ENCODE results near the gene TEX48.

Gene TEX48

DNA sequence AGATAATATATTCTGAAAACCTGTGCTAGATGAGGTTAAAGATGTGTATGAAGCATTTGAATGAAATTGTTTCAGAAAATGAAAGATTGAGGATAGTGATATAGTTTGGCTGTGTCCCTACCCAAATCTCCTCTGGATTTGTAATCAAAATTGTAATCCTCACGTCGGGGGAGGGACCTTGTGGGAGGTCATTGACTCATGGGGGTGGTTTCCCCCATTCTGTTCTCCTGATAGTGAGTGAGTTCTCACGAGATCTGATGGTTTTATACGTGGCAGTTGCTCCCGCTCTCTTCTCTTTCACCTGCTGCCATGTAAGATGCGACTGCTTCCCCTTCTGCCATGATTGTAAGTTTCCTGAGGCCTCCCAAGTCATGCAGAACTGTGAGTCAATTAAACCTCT is 2.0 kb upstream of the TEX48 start:
- CTCF ChIA-PET: no interaction called here
- H3K27ac ChIP-seq: no peak overlapping the region
- POLR2A ChIA-PET (ENCODE audit: low non-redundant PET): no interaction called here
- DNase-seq (ENCODE audit: low spot score): no peak
- TF ChIP-seq, protein P1, sequence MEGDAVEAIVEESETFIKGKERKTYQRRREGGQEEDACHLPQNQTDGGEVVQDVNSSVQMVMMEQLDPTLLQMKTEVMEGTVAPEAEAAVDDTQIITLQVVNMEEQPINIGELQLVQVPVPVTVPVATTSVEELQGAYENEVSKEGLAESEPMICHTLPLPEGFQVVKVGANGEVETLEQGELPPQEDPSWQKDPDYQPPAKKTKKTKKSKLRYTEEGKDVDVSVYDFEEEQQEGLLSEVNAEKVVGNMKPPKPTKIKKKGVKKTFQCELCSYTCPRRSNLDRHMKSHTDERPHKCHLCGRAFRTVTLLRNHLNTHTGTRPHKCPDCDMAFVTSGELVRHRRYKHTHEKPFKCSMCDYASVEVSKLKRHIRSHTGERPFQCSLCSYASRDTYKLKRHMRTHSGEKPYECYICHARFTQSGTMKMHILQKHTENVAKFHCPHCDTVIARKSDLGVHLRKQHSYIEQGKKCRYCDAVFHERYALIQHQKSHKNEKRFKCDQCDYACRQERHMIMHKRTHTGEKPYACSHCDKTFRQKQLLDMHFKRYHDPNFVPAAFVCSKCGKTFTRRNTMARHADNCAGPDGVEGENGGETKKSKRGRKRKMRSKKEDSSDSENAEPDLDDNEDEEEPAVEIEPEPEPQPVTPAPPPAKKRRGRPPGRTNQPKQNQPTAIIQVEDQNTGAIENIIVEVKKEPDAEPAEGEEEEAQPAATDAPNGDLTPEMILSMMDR (conservative IDR thresholded peaks at IDR 0.05; ENCODE audit: low read depth): no peak

DNA sequence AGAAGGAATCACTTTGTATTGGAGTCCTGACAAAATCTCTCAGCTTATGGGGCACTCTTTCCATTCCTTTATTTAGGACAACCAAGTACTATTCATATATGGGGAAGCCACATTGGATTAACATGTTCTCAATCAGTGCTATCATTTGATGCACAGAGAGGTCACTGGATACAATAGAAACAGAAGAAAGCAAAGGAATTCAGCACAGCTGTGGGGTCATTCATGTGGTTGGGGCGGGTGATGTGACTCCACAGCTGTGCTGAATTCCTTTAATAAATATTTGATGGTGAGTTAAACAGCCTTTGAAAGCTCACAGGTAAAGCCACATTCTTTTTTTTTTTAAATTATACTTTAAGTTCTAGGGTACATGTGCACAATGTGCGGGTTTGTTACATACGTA is 854 bp upstream of the TEX48 start:
- H3K27ac ChIP-seq: no peak overlapping the region
- DNase-seq (ENCODE audit: low spot score): no peak
- POLR2A ChIA-PET (ENCODE audit: low non-redundant PET): no interaction called here
- CTCF ChIA-PET: interaction anchor here (0.5 to 2.5 kb wide), 6 partner anchors 9 to 370 kb away, joined by 3 to 19 read pairs (median 4); no protein-coding TSS in a partner anchor
- TF ChIP-seq, protein P1 (conservative IDR thresholded peaks at IDR 0.05; ENCODE audit: low read depth): no peak

DNA sequence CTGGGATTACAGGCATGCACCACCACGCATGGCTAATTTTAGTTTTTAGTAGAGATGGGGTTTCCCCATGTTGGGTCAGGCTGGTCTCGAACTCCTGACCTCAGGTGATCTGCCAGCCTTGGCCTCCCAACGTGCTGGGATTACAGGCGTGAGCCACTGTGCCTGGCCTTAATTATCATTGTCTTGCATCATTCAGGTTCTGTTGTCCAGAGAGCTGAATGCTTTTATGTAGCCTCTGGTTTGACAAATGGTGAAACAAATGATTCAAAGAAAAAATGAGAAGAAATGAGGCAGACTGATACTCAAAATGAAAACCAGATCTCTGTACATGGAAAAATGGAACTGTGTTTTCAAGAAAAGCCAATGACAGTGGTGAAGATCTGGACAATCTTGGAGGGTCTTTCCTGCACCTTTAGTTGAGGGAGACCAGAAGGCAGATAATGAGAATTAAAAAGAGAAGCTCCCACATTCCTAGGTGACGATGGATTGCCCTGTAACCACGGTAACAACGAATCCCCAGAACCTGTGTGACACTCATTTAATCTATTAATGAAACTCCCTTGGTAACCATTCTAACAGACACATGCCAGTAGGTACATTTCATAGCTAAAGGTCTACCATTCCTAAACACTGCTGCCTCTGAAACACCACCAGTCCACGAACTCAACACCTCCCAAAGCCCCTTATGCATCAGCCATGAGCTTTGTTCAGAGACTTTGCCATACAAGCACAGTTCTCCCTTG is 1.6 kb downstream of the TEX48 start:
- CTCF ChIA-PET: interaction anchor here (0.5 to 2.7 kb wide), 33 partner anchors 11 to 397 kb away, joined by 3 to 29 read pairs (median 3); no protein-coding TSS in a partner anchor
- POLR2A ChIA-PET (ENCODE audit: low non-redundant PET): no interaction called here
- no peak for DNase-seq (ENCODE audit: low spot score)
- TF ChIP-seq, protein P1 (conservative IDR thresholded peaks at IDR 0.05; ENCODE audit: low read depth): no peak
- H3K27ac ChIP-seq: no peak overlapping the region

DNA sequence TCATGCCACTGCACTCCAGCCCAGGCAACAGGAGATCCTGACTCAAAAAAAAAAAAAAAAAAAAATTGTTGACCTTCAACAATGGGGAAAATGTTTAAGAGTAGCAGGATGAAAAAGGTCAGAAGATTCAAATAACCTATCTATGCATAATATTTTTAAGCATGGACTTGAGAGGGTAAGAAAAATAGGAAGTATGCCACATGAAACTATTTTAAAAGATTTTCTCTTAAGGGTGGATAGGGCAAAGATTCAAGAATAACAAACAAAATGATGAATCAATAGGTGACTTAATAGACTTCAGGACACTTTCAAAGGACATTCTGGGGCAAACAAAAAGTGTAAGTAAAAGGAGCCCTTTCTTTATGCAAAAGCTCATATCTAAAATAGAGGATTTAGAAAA is 3.2 kb downstream of the TEX48 start:
- DNase-seq (ENCODE audit: low spot score): no peak
- no peak overlapping the region for H3K27ac ChIP-seq
- TF ChIP-seq, protein P1 (conservative IDR thresholded peaks at IDR 0.05; ENCODE audit: low read depth): no peak
- POLR2A ChIA-PET (ENCODE audit: low non-redundant PET): no interaction called here
- CTCF ChIA-PET: interaction anchor here (0.6 to 1.1 kb wide), 3 partner anchors 16 to 1522 kb away, joined by 3 read pairs; no protein-coding TSS in a partner anchor

DNA sequence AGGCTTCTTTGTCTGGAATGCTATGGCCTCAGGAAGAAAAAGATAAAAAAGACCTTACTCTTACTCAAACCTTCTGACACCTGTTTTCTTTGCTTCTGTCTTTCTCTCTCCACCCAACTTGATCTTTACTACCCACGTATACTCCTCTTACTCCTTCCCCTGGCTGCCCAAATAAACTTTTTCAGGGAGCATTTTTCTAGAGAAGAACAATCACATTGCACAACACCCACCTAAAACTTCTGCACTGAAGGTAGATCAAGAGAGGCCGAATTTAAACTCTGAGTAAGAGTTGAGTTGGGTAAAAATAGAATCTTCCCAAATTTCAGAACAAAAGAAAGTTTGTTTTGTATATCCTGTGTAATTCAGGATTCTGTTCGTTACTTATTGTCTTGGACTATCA is 3.9 kb downstream of the TEX48 start:
- CTCF ChIA-PET: interaction anchor here (0.6 to 1.1 kb wide), 2 partner anchors 16 to 1521 kb away, joined by 3 read pairs; no protein-coding TSS in a partner anchor
- POLR2A ChIA-PET (ENCODE audit: low non-redundant PET): no interaction called here
- H3K27ac ChIP-seq: no peak overlapping the region
- no peak for DNase-seq (ENCODE audit: low spot score)
- TF ChIP-seq, protein P1 (conservative IDR thresholded peaks at IDR 0.05; ENCODE audit: low read depth): no peak

DNA sequence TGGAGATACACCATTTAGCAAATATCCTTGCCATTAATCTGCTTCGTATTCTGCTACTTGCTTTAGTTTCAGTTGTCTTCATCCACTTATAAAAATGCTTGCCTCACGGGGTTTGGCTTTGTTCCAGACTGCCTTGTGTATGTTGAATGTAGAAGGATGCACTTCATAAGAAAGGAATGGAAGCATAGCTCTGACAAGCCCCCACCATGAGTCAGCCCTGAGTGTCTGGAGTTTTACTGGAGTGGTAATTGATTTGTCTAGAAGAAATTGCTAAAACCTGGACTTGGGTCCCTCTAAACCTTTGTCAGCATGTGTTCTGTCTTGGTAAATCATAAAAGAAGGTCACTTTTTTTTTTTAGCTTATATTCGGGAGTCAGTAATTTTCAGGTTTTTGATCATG is 4.6 kb downstream of the TEX48 start:
- POLR2A ChIA-PET (ENCODE audit: low non-redundant PET): no interaction called here
- CTCF ChIA-PET: interaction anchor here (0.6 to 2.4 kb wide), 6 partner anchors 16 to 330 kb away, joined by 3 to 11 read pairs (median 4); no protein-coding TSS in a partner anchor
- TF ChIP-seq, protein P1 (conservative IDR thresholded peaks at IDR 0.05; ENCODE audit: low read depth): no peak
- H3K27ac ChIP-seq: no peak overlapping the region
- peak; percentile 99 for DNase-seq (ENCODE audit: low spot score)

Measured in RWPE1 (cell line).